ENCODE results near the gene RPL7L1.
"Not testable (repeated sequence)": the region's sequence is repeated elsewhere in the genome, so short reads cannot be mapped to it uniquely, and the experiment has no call there.

RPL7L1 gene

DNA sequence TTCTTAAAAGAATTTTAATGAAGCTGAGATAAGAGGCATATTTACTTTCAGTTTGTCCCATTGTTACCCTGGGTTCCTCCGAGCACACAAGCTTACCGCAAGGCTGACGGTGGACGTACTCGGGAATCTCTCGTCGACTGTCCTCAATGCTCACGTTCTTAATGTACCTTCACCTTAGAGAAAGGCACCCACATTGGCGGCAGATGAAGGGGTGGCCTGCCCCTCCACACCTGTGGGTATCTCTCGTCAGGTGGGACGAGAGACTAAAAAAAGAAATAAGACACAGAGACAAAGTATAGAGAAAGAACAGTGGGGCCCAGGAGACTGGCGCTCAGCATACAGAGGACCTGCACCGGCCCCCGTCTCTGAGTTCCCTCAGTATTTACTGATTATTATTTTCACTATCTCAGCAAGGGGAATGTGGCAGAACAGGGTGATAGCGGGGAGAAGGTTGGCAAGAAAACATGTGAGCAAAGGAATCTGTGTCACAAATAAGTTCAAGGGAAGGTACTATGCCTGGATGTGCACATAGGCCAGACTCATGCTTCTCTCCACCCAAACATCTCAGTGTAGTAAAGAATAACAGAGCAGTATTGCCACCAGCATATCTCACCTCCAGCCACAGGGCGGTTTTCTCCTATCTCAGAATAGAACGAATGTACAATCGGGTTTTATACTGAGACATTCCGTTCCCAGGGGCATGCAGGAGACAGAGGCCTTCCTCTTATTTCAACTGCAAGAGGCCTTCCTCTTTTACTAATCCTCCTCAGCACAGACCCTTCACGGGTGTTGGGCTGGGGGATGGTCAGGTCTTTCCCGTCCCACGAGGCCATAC, 23.2 kb downstream of the RPL7L1 start:
- H3K27me3 Mint-ChIP-seq, H3K36me3 Mint-ChIP-seq, H3K27ac Mint-ChIP-seq, H3K9me3 Mint-ChIP-seq, DNase-seq: not testable (repeated sequence)
- Mint-ChIP-seq H3K4me1 (peaks cover 17% of the 10 kb centered on the region), H3K4me3 (peak overlapping the region; percentile 7)
- CTCF ChIA-PET: interaction anchor here (0.9 to 4.3 kb wide), 4 partner anchors 11 to 240 kb away, joined by 3 to 28 read pairs (median 4); no protein-coding TSS in a partner anchor

DNA sequence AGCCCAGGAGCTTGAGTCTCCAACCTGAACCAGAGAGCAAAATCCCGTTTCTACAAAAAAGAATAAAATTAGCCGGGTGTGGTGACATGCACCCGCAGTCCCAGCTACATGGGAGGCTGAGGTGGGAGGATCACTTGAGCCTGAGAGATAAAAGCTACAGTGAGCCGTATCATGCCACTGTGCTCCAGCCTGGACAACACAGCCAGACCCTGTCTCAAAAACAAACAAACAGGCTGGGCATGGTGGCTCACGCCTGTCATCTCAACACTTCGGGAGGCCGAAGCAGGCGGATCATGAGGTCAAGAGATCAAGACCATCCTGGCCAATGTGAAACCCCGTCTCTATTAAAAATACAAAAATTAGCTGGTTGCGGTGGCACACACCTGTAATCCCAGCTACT, 25.1 kb downstream of the RPL7L1 start:
- H3K36me3 Mint-ChIP-seq: no peaks in the 10 kb centered on the region
- H3K27ac Mint-ChIP-seq: no peak overlapping the region
- no peak for DNase-seq
- H3K4me3 Mint-ChIP-seq: no peak overlapping the region
- CTCF ChIA-PET: interaction anchor here (2.4 kb wide), 1 partner anchor 239 kb away, joined by 16 read pairs; no protein-coding TSS in a partner anchor
- H3K27me3 Mint-ChIP-seq: peaks cover 3% of the 10 kb centered on the region
- peaks cover 14% of the 10 kb centered on the region for H3K4me1 Mint-ChIP-seq
- no peaks in the 10 kb centered on the region for H3K9me3 Mint-ChIP-seq

DNA sequence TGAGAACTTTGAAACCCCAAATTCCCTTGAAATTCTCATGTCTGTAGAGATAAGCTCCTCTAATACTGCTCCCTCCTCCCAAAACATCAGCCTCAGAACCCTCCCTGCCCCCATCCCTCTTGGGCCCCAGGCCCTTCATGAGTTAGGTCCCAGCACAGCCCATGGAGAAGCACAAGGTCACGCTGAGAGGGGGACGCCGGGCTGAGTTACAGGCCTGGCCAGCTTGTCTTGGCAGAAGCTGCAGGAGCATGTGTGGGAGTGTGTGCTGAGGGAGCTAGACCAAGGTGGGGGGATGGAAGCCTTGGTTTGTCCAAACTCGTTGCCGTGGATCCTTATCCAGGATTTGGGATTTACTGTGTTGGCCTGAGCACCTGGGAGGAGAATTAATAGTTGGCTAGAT, 27.9 kb downstream of the RPL7L1 start:
- Mint-ChIP-seq H3K9me3 (no peaks in the 10 kb centered on the region), H3K36me3 (no peaks in the 10 kb centered on the region), H3K27ac (no peak overlapping the region), H3K27me3 (peaks cover 18% of the 10 kb centered on the region), H3K4me3 (no peak overlapping the region), H3K4me1 (peaks cover 4% of the 10 kb centered on the region)
- DNase-seq: no peak
- CTCF ChIA-PET: interaction anchor here (4.3 kb wide), 1 partner anchor 236 kb away, joined by 18 read pairs; no protein-coding TSS in a partner anchor

DNA sequence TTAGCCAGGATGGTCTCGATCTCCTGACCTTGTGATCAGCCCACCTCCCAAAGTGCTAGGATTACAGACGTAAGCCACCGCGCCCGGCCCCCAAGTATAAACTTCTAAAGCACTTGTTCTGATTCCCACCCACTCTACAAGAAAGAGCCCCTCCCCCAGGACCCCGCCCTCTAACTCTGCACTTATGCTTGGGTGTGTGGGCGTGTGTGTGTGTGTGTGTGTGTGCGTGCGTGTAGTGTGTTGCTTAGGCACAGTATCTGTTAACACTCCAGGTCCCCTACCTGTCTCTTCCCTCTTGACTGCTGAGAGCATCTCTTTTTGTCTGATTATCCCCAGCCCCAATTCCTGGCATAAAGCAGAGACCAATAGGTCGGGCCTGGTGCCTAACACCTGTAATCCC, 30.4 kb downstream of the RPL7L1 start:
- Mint-ChIP-seq H3K4me3 (no peak overlapping the region), H3K9me3 (no peaks in the 10 kb centered on the region), H3K27ac (no peak overlapping the region), H3K27me3 (peaks cover 42% of the 10 kb centered on the region), H3K36me3 (no peaks in the 10 kb centered on the region), H3K4me1 (peaks cover 3% of the 10 kb centered on the region)
- CTCF ChIA-PET: interaction anchor here (4.3 kb wide), 1 partner anchor 234 kb away, joined by 18 read pairs; no protein-coding TSS in a partner anchor
- no peak for DNase-seq

DNA sequence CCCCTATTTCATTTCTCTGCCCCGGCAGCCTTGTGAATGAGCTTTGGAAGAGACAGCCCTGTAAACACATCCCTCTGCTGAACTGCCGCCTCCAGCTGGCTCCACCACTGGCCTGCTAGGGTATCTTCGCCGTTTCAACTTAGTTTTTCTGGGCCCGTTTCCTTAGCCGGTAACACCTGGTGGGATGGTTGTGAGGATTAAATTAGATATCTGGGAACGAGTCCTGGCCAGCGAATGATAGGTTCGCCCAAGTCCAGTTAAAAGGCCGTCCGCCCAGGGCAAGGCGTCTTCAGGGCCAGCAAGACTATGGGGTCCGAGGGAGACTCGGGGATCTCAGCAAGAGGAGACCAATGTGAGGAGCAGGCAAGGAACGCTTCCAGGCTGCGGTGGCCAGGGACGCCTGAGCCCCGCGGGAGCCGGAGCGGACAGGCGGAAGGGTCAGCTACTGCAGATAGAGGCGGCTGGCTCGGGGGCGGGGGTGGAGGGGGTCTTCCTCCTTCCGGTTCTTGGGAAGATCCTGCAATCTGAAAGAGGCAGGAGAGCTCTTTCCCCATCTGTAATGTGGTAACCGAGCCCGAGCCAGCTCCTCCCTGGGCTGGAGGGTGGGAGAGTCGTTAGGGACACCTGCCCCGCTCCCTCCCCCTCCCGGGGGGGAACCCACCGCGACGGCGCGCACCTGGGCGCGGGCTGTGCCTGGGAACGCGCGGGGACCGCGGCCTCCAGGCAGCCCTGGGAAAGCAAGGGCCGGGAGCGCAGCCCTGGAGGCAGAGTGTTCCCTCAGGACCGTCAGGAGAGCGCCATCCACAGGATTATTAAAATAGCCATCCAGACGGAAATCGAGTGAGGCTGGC, 32.0 kb downstream of the RPL7L1 start:
- H3K4me1 Mint-ChIP-seq: peaks cover 3% of the 10 kb centered on the region
- DNase-seq: no peak
- H3K36me3 Mint-ChIP-seq: no peaks in the 10 kb centered on the region
- H3K27me3 Mint-ChIP-seq: peaks cover 56% of the 10 kb centered on the region
- H3K4me3 Mint-ChIP-seq: no peak overlapping the region
- no peak overlapping the region for H3K27ac Mint-ChIP-seq
- H3K9me3 Mint-ChIP-seq: no peaks in the 10 kb centered on the region
- CTCF ChIA-PET: interaction anchor here (0.6 to 4.3 kb wide), 3 partner anchors 10 to 232 kb away, joined by 3 to 18 read pairs (median 4); no protein-coding TSS in a partner anchor

DNA sequence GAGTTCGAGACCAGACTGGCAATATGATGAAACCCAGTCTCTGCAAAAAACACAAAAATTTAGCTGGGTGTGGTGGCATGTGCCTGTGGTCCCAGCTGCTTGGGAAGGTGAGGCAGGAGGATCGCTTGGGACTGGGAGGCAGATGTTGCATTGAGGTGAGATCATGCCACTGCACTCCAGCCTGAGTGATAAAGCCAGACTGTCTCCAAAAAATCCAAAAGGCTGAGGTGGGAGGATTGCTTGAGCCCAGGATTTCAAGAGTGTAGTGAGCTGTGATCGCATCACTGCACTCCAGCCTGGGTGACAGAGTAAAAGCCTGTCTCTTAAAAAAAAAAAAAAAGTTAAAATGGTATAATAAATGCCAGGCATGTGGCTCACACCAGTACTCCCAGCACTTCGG, 35.1 kb downstream of the RPL7L1 start:
- Mint-ChIP-seq H3K27me3 (peaks cover 56% of the 10 kb centered on the region), H3K4me1 (peaks cover 3% of the 10 kb centered on the region), H3K4me3 (no peak overlapping the region), H3K27ac (no peak overlapping the region), H3K9me3 (no peaks in the 10 kb centered on the region), H3K36me3 (no peaks in the 10 kb centered on the region)
- no peak for DNase-seq
- CTCF ChIA-PET: interaction anchor here (1.3 kb wide), 2 partner anchors 49 to 229 kb away, joined by 3 to 4 read pairs; no protein-coding TSS in a partner anchor

DNA sequence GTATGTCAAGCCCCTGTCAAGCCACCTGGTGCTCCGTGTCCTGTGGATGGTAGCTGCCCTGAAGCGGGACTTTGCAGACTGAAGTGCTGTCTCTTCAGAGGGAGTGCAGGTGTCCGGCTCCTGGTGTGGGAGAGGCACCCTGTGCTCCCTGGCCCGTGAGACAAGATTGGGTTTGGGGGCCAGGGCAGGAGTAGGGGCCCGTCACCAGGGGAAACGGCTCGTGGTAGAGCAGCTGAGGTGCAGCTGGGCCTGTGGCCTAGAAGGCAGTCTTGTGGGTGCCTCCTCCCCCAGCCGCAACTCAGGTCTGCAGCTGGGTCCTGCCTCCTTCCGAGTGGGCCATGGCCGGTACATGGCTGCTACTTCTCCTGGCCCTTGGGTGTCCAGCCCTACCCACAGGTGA, 36.3 kb downstream of the RPL7L1 start, which contains the start of gene PTCRA:
TSS of gene PTCRA (plus strand) at position 322 of the 400 bp plus-strand sequence. CDS start at position 339, 17 bp downstream.
- CTCF ChIA-PET: interaction anchor here (1.1 kb wide), 1 partner anchor 63 kb away, joined by 3 read pairs; the partner anchor contains the start of gene PEX6
- Mint-ChIP-seq H3K4me1 (peaks cover 3% of the 10 kb centered on the region), H3K4me3 (no peak within 1 kb of the TSS), H3K36me3 (no peaks in the 10 kb centered on the region), H3K9me3 (no peaks in the 10 kb centered on the region), H3K27me3 (peaks cover 56% of the 10 kb centered on the region), H3K27ac (no peak within 1 kb of the TSS)
- no peak for DNase-seq

DNA sequence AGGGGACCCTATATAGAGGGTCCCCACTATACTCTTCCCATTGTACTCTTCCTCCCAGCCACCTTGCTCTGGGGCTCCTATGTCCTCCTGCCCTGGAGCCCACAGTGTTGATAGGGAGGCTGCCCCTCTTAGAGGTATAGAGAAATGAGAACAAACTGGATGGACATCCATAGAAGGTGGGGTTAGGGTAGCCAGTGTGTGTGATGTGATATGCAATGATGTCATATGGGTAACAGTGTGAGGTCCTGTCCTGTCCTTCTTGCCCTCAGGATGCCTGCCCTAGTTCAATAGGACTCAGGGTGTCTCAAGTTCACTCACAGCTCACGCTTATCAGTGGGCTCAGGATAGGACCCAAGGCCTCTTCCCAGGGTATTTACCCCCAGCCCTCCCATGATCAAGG, 36.9 kb downstream of the RPL7L1 start:
- DNase-seq: no peak
- Mint-ChIP-seq H3K9me3 (no peaks in the 10 kb centered on the region), H3K36me3 (no peaks in the 10 kb centered on the region), H3K4me1 (peaks cover 1% of the 10 kb centered on the region), H3K27me3 (peaks cover 52% of the 10 kb centered on the region), H3K4me3 (no peak overlapping the region), H3K27ac (no peak overlapping the region)
- CTCF ChIA-PET: interaction anchor here (1.0 to 1.3 kb wide), 2 partner anchors 18 to 36 kb away, joined by 3 read pairs; no protein-coding TSS in a partner anchor

DNA sequence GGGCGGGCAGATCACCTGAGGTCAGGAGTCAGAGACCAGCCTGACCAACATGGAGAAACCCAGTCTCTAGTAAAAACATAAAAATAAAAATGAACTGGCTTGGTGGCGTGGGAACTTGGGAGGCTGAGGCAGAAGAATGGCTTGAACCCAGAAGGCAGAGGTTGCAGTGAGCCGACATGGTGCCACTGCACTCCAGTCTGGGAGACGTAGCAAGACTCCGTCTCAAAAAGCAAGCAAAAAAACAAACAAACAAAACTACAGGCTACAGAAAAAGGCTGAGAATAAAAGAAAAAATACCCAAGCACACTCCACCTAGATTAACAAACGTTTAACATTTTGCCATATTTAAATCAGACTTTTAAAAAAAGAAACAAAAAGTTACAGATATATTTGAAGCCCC, 42.4 kb downstream of the RPL7L1 start:
- CTCF ChIA-PET: no interaction called here
- H3K9me3 Mint-ChIP-seq: no peaks in the 10 kb centered on the region

DNA sequence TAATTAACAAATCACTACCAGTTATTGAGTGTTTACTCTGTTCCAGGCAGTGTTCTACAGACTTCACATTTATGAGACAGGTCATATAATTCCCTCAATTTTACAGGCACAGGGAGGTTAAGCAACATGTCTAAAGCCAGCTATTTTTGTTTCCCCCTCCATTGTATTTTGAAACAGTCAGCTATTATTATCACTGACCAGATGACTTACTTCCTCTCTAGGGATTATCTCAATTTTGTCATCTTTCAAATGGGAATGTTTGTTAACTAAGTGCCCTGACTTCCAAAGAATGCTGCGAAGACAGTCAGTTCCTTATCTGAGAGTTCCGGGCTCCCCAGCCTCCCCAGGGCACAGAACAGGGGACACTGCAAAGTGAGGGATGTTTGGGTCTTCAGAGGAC, 44.2 kb downstream of the RPL7L1 start:
- Mint-ChIP-seq H3K4me1 (peaks cover 7% of the 10 kb centered on the region), H3K27me3 (peaks cover 14% of the 10 kb centered on the region), H3K4me3 (no peak overlapping the region), H3K36me3 (peaks cover 3% of the 10 kb centered on the region), H3K9me3 (no peaks in the 10 kb centered on the region), H3K27ac (no peak overlapping the region)
- CTCF ChIA-PET: no interaction called here
- no peak for DNase-seq

More for the DNA sequence above, 42.4 kb downstream of the RPL7L1 start:
- H3K4me1 Mint-ChIP-seq: no peaks in the 10 kb centered on the region
- H3K27me3 Mint-ChIP-seq: peaks cover 14% of the 10 kb centered on the region
- H3K4me3 Mint-ChIP-seq: no peak overlapping the region
- H3K36me3 Mint-ChIP-seq: no peaks in the 10 kb centered on the region
- H3K27ac Mint-ChIP-seq: no peak overlapping the region
- no peak for DNase-seq

DNA sequence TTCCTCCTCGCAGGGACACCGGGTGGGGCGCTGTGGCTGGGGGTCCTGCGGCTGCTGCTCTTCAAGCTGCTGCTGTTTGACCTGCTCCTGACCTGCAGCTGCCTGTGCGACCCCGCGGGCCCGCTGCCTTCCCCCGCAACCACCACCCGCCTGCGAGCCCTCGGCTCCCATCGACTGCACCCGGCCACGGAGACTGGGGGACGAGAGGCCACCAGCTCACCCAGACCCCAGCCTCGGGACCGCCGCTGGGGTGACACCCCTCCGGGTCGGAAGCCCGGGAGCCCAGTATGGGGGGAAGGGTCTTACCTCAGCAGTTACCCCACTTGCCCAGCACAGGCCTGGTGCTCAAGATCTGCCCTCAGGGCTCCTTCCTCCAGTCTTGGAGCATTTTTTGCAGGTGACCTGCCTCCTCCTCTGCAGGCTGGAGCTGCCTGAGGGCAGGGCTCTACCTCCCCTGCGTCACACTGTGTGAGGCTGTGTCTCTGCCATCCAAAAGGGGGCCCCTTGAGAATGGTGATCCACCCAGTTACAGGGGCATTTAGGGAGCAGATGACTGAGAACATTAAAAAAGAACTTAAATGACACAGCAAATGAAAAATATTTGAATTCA, 45.9 kb downstream of the RPL7L1 start:
- no peaks in the 10 kb centered on the region for H3K9me3 Mint-ChIP-seq
- CTCF ChIA-PET: no interaction called here
- peaks cover 11% of the 10 kb centered on the region for H3K4me1 Mint-ChIP-seq
- no peak overlapping the region for H3K4me3 Mint-ChIP-seq
- no peak overlapping the region for H3K27ac Mint-ChIP-seq
- peaks cover 9% of the 10 kb centered on the region for H3K36me3 Mint-ChIP-seq
- peaks cover 14% of the 10 kb centered on the region for H3K27me3 Mint-ChIP-seq
- no peak for DNase-seq

DNA sequence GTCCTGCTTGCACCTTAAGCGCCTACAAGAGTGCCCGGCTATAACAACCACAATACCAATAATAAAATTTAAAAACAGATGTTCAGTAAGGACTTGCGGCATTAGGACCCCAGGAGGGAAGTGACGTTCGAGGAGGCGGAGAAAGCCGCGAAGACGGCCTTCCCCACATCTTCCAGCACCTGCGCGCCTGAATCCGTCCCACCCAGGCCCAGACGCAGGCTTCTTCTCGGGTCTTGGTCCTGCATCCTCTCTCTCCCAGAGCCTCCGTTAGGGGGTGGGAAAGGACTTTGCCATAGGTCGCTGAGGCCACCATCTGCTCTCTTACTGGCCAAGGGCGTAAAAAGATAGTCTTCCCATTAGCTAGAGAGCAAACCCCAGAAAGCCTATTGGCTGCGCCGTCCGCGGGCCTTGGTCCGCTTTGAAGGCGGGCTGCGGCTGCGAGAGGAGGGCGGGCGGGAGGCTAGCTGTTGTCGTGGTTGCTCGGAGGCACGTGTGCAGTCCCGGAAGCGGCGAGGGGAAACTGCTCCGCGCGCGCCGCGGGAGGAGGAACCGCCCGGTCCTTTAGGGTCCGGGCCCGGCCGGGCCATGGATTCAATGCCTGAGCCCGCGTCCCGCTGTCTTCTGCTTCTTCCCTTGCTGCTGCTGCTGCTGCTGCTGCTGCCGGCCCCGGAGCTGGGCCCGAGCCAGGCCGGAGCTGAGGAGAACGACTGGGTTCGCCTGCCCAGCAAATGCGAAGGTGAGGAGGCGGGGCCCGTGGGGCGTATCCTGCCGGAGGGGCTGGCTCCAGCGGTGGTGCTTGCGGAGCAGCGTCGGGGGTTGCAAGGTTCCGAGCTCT, 49.8 kb downstream of the RPL7L1 start, which contains the start of gene CNPY3:
TSS of gene CNPY3 (plus strand) at position 495 of the 835 bp plus-strand sequence. CDS start at position 586, 91 bp downstream.
- peak within 1 kb of the TSS; percentile 98 for H3K4me3 Mint-ChIP-seq
- H3K27me3 Mint-ChIP-seq: no peaks in the 10 kb centered on the region
- H3K36me3 Mint-ChIP-seq: peaks cover 35% of the 10 kb centered on the region
- peak within 1 kb of the TSS; percentile 100 for H3K27ac Mint-ChIP-seq
- DNase-seq: peak; percentile 98
- peaks cover 41% of the 10 kb centered on the region for H3K4me1 Mint-ChIP-seq
- no peaks in the 10 kb centered on the region for H3K9me3 Mint-ChIP-seq
- CTCF ChIA-PET: interaction anchor here (0.8 to 2.0 kb wide), 6 partner anchors 23 to 214 kb away, joined by 3 to 12 read pairs (median 4); no protein-coding TSS in a partner anchor

DNA sequence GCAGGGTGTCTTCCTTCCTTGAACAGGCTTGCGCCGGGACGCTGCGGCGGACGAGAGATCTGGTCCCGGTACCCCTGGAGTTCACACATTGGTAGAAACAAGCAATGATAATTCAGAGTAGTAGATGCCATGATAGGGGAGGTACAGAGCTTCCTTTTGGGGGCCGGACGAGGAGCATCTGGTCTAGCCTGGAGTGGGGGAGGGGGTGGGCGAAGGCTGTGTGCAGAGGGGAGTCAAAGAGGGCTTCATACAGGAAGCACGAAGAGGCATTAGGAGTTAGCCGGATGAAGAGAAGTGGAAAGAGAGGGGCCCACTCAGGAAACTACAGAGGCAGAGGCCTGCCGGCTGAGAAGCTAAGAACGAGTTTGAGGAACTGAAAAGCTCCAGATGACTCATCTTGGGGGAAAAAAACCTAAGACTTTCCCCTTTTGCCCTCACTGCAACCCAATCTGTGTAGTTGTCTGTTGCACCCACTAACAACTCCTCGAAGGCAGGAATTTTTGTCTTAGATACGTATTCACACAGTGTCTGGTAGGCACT, 50.5 kb downstream of the RPL7L1 start:
- Mint-ChIP-seq H3K4me3 (peak overlapping the region; percentile 98), H3K27me3 (no peaks in the 10 kb centered on the region), H3K27ac (peak overlapping the region; percentile 100), H3K4me1 (peaks cover 41% of the 10 kb centered on the region), H3K36me3 (peaks cover 37% of the 10 kb centered on the region), H3K9me3 (no peaks in the 10 kb centered on the region)
- DNase-seq: no peak
- CTCF ChIA-PET: interaction anchor here (0.8 to 2.0 kb wide), 5 partner anchors 23 to 213 kb away, joined by 3 to 12 read pairs (median 4); partner anchors contain the start of gene PPP2R5D

Measured in activated naive CD4-positive, alpha-beta T cell treated with anti-CD3 and anti-CD28 coated beads, Interleukin-2, amount 10 ng/mL, durations not matched to agents 7 days and 5 days (primary cell).